Panc1 (cell line): ENCODE measurements around the gene A2M.

ENCODE experiments used
- SIN3A ChIP-seq: IDR thresholded peaks from 2 replicates; pipeline ENCODE4 v1.6.1; 2012; ENCODE audit warnings: low read depth, mild to moderate bottlenecking, low read length, moderate library complexity, borderline replicate concordance; ENCODE audit not compliant: insufficient read depth
- TCF7L2 ChIP-seq: IDR thresholded peaks from 2 replicates; pipeline ENCODE4 v1.6.1; 2011; ENCODE audit warnings: mild to moderate bottlenecking, low read depth, low read length, inconsistent platforms
- TF ChIP-seq, protein P1 (sequence below), 2 experiments: IDR thresholded peaks; 2 replicates each; pipeline ENCODE4 v1.6.1; 2011 to 2012; ENCODE audit warnings: low read depth in 2 of 2, control low read depth in 1 of 2, low read length in 1 of 2, mild to moderate bottlenecking in 1 of 2, moderate library complexity in 1 of 2; ENCODE audit not compliant: insufficient read depth in 1 of 2
- TF ChIP-seq, protein P2 (sequence below): fragments of 450-650 bp; IDR thresholded peaks from 2 replicates; pipeline ENCODE4 v1.5.1; 2017; ENCODE audit warnings: mild to moderate bottlenecking

DNA sequence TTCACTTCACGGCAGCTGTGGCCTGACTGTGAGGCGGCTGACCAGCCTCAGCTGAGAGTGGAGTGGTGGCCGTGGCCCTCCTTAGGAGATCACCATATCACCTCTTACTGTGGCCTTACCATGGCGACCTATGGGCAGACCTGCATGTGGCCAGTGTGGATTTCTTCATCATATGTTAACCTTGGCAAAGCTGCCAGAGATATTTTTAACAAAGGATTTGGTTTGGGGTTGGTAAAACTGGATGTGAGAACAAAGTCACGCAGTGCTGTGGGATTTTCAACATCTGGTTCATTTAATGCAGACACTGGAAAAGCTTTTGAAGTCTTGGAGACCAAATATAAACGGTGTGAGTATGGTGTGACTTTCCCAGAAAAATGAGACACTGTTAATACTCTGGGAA is 79.5 kb downstream of the A2M start:
- TF ChIP-seq, protein P1, sequence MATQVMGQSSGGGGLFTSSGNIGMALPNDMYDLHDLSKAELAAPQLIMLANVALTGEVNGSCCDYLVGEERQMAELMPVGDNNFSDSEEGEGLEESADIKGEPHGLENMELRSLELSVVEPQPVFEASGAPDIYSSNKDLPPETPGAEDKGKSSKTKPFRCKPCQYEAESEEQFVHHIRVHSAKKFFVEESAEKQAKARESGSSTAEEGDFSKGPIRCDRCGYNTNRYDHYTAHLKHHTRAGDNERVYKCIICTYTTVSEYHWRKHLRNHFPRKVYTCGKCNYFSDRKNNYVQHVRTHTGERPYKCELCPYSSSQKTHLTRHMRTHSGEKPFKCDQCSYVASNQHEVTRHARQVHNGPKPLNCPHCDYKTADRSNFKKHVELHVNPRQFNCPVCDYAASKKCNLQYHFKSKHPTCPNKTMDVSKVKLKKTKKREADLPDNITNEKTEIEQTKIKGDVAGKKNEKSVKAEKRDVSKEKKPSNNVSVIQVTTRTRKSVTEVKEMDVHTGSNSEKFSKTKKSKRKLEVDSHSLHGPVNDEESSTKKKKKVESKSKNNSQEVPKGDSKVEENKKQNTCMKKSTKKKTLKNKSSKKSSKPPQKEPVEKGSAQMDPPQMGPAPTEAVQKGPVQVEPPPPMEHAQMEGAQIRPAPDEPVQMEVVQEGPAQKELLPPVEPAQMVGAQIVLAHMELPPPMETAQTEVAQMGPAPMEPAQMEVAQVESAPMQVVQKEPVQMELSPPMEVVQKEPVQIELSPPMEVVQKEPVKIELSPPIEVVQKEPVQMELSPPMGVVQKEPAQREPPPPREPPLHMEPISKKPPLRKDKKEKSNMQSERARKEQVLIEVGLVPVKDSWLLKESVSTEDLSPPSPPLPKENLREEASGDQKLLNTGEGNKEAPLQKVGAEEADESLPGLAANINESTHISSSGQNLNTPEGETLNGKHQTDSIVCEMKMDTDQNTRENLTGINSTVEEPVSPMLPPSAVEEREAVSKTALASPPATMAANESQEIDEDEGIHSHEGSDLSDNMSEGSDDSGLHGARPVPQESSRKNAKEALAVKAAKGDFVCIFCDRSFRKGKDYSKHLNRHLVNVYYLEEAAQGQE (IDR thresholded peaks at IDR 0.05; ENCODE audit: insufficient read depth in 1 of 2, low read depth in 2 of 2, low read length in 1 of 2): no peak
- TF ChIP-seq, protein P2, sequence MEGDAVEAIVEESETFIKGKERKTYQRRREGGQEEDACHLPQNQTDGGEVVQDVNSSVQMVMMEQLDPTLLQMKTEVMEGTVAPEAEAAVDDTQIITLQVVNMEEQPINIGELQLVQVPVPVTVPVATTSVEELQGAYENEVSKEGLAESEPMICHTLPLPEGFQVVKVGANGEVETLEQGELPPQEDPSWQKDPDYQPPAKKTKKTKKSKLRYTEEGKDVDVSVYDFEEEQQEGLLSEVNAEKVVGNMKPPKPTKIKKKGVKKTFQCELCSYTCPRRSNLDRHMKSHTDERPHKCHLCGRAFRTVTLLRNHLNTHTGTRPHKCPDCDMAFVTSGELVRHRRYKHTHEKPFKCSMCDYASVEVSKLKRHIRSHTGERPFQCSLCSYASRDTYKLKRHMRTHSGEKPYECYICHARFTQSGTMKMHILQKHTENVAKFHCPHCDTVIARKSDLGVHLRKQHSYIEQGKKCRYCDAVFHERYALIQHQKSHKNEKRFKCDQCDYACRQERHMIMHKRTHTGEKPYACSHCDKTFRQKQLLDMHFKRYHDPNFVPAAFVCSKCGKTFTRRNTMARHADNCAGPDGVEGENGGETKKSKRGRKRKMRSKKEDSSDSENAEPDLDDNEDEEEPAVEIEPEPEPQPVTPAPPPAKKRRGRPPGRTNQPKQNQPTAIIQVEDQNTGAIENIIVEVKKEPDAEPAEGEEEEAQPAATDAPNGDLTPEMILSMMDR: no peak
- TF ChIP-seq SIN3A (no peak), TCF7L2 (no peak)
